Gastroesophageal sphincter (tissue), 4 donors: ENCODE data around the gene LIMK2. TPM values are rescaled to one million over a fixed set of nuclear protein-coding genes. Genes with fewer than 3 reads are reported as not detected.

Source experiments
- ATAC-seq: fragments of 150-250 bp; one replicate; pipeline ENCODE4 v1.9.1; 2016; ENCODE audit warnings: mild to moderate bottlenecking, moderate library complexity
- H3K27ac ChIP-seq, 4 donors: fragments of 200-600 bp; sonication (generic) in 3 of 4; 1 replicate in 3 of 4; 2 replicates in 1 of 4; pipeline ENCODE4 v1.5.1; 2016 to 2019
- H3K27me3 ChIP-seq: fragments of 200-600 bp; sonication (generic); one replicate; pipeline ENCODE4 v1.5.1; 2019
- H3K36me3 ChIP-seq, 2 donors: fragments of 200-600 bp; sonication (generic); one replicate each; pipeline ENCODE4 v1.5.1; 2019; ENCODE audit warnings: control low read depth in 1 of 2
- H3K4me1 ChIP-seq, 3 donors: fragments of 200-600 bp; sonication (generic); 1 replicate in 2 of 3; 2 replicates in 1 of 3; pipeline ENCODE4 v1.5.1; 2016 to 2019; ENCODE audit warnings: control low read depth in 2 of 3
- H3K4me3 ChIP-seq, 2 donors: fragments of 200-600 bp; sonication (generic); one replicate each; pipeline ENCODE4 v1.5.1; 2019; ENCODE audit warnings: mild to moderate bottlenecking in 1 of 2, moderate library complexity in 1 of 2
- H3K9me3 ChIP-seq, 3 donors: fragments of 200-600 bp; sonication (generic); one replicate each; pipeline ENCODE4 v1.5.1; 2017 to 2019; ENCODE audit warnings: control low read depth in 2 of 3
- CTCF ChIP-seq, 4 experiments: fragments of 200-600 bp in 2 of 4; fragments of 450-650 bp in 2 of 4; sonication (generic) in 1 of 4; IDR thresholded peaks; one replicate each; pipeline ENCODE4 v1.5.1; 2017 to 2019; ENCODE audit warnings: antibody characterized with exemption in 4 of 4, mild to moderate bottlenecking in 2 of 4, moderate library complexity in 2 of 4
- EP300 ChIP-seq: sonication (generic); formaldehyde crosslinking; IDR thresholded peaks from one replicate; pipeline ENCODE4 v1.6.1; 2017; ENCODE audit warnings: antibody characterized with exemption, mild to moderate bottlenecking
- POLR2A ChIP-seq, 2 donors: fragments of 450-650 bp; IDR thresholded peaks; one replicate each; pipeline ENCODE4 v1.6.1; 2017; ENCODE audit warnings: antibody characterized with exemption in 2 of 2, mild to moderate bottlenecking in 2 of 2, moderate library complexity in 1 of 2
- POLR2AphosphoS5 ChIP-seq: sonication (generic); formaldehyde crosslinking; IDR thresholded peaks from one replicate; pipeline ENCODE4 v1.6.1; 2017; ENCODE audit warnings: antibody characterized with exemption
- WGBS, 2 donors: methylation state at CpG; one replicate each; pipeline ENCODE4 v1.1.5; 2018; ENCODE audit warnings: low coverage in 1 of 2; 5-methylcytosine and 5-hydroxymethylcytosine counted together
- total RNA-seq, 4 donors: library from RNA; depleted of rRNA; stranded (reverse); fragments of >200 nt; gene quantifications; one replicate each; pipeline ENCODE4 v1.1.0, GENCODE V29; 2016

Gene LIMK2
- total RNA-seq, 4 donors from 2014 or later, result 13.4 to 19.1 (median 15.9) TPM

GRCh38 chr22:31295360-31295759, 83.3 kb downstream of the LIMK2 start:
- Histone ChIP-seq H3K9me3 (no peaks in the 10 kb centered on the region), H3K4me1 (peaks cover 5 to 48% (median 24%) of the 10 kb centered on the region in 3 donors), H3K27ac (peak overlapping the region; percentile 62 to 83 (median 74)), H3K36me3 (no peaks in the 10 kb centered on the region), H3K4me3 (no peak overlapping the region), H3K27me3 (no peaks in the 10 kb centered on the region)
- no peak for ATAC-seq
- TF ChIP-seq POLR2AphosphoS5, result no peak
- TF ChIP-seq CTCF (IDR thresholded peaks at IDR 0.05), result no peak
- no peak for TF ChIP-seq POLR2A (IDR thresholded peaks at IDR 0.05)
- no peak for TF ChIP-seq EP300
- WGBS, 2 donors, result 78% methylated on average over 3 of the region's 3 CpGs

DNA sequence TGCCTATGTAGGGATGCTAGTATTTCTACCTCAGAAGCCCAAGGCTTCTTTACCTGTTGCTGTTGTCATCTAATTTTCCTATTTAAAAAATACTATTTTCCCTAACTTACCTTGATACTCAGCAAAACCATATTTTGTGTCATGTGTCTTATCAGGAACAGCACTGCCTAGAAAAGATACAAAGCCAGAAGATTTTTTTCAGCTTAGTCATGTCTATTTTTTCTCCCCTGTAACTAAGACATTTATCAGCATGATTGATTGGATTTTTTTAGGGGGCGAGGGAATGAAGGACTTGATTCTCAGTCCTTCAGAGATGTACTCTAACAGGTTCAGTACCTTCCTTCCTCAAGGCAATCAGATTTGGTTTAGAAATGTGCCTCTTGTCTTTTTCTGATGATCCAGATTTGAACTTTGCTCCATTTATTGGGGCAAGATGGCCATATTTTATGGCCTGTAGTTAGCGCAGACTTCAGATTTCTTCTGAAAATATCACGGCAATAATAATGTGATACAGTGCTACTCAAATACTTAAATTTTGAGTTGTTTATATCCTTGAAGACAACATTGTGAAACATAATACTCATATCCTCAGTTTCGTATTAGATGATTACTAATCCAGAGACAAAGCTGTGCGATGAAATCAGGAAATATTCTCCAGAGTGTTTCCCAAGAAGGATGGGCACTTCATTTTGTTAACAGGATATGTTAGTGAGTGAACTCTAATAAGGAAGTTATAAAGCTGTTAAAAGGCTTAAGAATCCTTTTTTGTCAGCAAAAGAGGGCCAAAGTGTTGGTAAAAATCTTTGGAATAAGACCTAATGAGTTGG, 83.9 kb downstream of the LIMK2 start:
- no peak for TF ChIP-seq POLR2A (IDR thresholded peaks at IDR 0.05)
- TF ChIP-seq POLR2AphosphoS5, result peak; percentile 37
- TF ChIP-seq EP300, result no peak
- no peak for TF ChIP-seq CTCF (IDR thresholded peaks at IDR 0.05)
- Histone ChIP-seq H3K36me3 (no peaks in the 10 kb centered on the region), H3K9me3 (no peaks in the 10 kb centered on the region), H3K27ac (peak overlapping the region; percentile 62 to 83 (median 74)), H3K27me3 (no peaks in the 10 kb centered on the region), H3K4me3 (no peak overlapping the region), H3K4me1 (peaks cover 5 to 47% (median 24%) of the 10 kb centered on the region in 3 donors)
- 43 to 46% methylated on average over 5 of the region's 5 CpGs for WGBS, 2 donors
- ATAC-seq, result peak; percentile 59

GRCh38 chr22:31300896-31301295, 88.8 kb downstream of the LIMK2 start:
- Histone ChIP-seq H3K36me3 (no peaks in the 10 kb centered on the region), H3K9me3 (no peaks in the 10 kb centered on the region), H3K4me3 (no peak overlapping the region), H3K27ac (no peak overlapping the region), H3K27me3 (no peaks in the 10 kb centered on the region), H3K4me1 (peaks cover 3 to 15% (median 11%) of the 10 kb centered on the region in 3 donors)
- ATAC-seq, result no peak
- no peak for TF ChIP-seq POLR2A (IDR thresholded peaks at IDR 0.05)
- no peak for TF ChIP-seq CTCF (IDR thresholded peaks at IDR 0.05)
- no peak for TF ChIP-seq POLR2AphosphoS5
- TF ChIP-seq EP300, result no peak
- 64 to 80% methylated on average over 3 of the region's 3 CpGs for WGBS, 2 donors

DNA sequence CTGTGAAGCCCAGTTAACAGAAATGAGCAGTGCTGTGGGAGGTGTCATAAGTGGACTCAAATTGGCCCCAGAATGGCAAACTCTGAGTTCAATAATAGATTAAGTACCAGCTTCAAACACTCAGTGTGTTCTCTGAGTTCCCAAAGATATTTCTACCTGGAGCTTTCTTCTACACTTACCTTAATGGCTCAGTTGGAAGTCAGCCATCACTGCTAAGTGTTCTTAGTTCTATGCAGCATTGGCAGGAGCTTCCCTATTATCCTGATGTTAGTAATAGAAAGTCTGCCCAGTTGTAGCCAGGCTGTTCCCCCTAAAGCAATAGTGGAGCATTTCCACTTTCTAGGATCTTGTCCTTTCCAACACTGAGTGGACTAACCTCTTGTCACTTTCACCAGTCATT, 89.9 kb downstream of the LIMK2 start:
- peaks cover 0 to 4% (median 2%) of the 10 kb centered on the region in 3 donors for H3K4me1 ChIP-seq
- no peaks in the 10 kb centered on the region for H3K9me3 ChIP-seq
- H3K27ac ChIP-seq, result no peak overlapping the region
- H3K27me3 ChIP-seq, result no peaks in the 10 kb centered on the region
- TF ChIP-seq POLR2A (IDR thresholded peaks at IDR 0.05), result no peak
- no peak for TF ChIP-seq EP300
- no peak for TF ChIP-seq CTCF (IDR thresholded peaks at IDR 0.05)
- TF ChIP-seq POLR2AphosphoS5, result no peak
- no peak overlapping the region for H3K4me3 ChIP-seq
- no peaks in the 10 kb centered on the region for H3K36me3 ChIP-seq
- no peak for ATAC-seq

DNA sequence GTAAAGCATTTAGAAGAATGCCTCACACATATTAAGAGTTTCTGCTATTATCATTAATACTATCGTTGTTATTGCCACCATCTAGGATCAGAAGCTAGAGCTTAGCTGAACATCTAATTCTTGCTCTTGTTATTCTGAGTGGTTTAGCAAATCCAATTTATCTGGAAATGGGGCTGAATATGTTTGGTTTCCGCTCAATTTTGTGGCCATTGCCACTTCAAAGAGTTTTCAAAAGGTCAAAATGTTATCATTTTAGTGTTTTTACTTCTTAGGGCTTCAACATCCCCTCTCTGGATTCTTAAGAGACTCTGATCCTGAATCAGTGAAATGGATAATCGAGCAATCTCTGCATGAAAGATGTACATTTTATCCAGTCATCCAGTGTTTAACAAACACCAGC, 90.4 kb downstream of the LIMK2 start:
- no peak for TF ChIP-seq POLR2A (IDR thresholded peaks at IDR 0.05)
- TF ChIP-seq POLR2AphosphoS5, result no peak
- TF ChIP-seq EP300, result no peak
- TF ChIP-seq CTCF (IDR thresholded peaks at IDR 0.05), result no peak
- WGBS, 2 donors, result 92 to 93% methylated on average over 3 of the region's 3 CpGs
- no peaks in the 10 kb centered on the region for H3K36me3 ChIP-seq
- ATAC-seq, result no peak
- H3K27me3 ChIP-seq, result no peaks in the 10 kb centered on the region
- H3K4me3 ChIP-seq, result no peak overlapping the region
- H3K9me3 ChIP-seq, result no peaks in the 10 kb centered on the region
- no peak overlapping the region for H3K27ac ChIP-seq
- H3K4me1 ChIP-seq, result no peaks in the 10 kb centered on the region
